IPS DF 4.7 (cell line): ENCODE results near the gene HMOX2.

Experiments
- DNase-seq: peaks from one replicate; pipeline ENCODE4 v3.0.0-alpha.2; 2013; ENCODE audit warnings: low spot score; ENCODE audit errors: extremely low read depth

HMOX2 gene

GRCh38 chr16:4463522-4464163, 12.6 kb upstream of the HMOX2 start:
- DNase-seq: no peak

- DNase-seq: no peak
Measured at GRCh38 chr16:4465977-4466779, 10.0 kb upstream of the HMOX2 start.

- DNase-seq: no peak
Measured at GRCh38 chr16:4467916-4468315, 8.3 kb upstream of the HMOX2 start.

- no peak for DNase-seq
Measured at GRCh38 chr16:4468972-4469371, 7.2 kb upstream of the HMOX2 start.

GRCh38 chr16:4471869-4472268, 4.3 kb upstream of the HMOX2 start:
- no peak for DNase-seq

- no peak for DNase-seq
Measured at GRCh38 chr16:4472880-4473279, 3.3 kb upstream of the HMOX2 start.

- DNase-seq: peak; percentile 75
Measured at GRCh38 chr16:4474192-4474961, 1.8 kb upstream of the HMOX2 start, which contains the start of gene NMRAL1. Gene NMRAL1, minus strand, starts transcription at chr16:4474625. Its CDS starts 493 bp downstream, at chr16:4474132.

- no peak for DNase-seq
Measured at GRCh38 chr16:4477966-4478365, 1.8 kb downstream of the HMOX2 start.

GRCh38 chr16:4481526-4481925, 5.3 kb downstream of the HMOX2 start:
- DNase-seq: no peak

- no peak for DNase-seq
Measured at GRCh38 chr16:4481963-4482362, 5.8 kb downstream of the HMOX2 start.

GRCh38 chr16:4486126-4486893, 10.1 kb downstream of the HMOX2 start:
- DNase-seq: no peak

- no peak for DNase-seq
Measured at GRCh38 chr16:4487955-4488498, 11.8 kb downstream of the HMOX2 start.

GRCh38 chr16:4488499-4488967, 12.3 kb downstream of the HMOX2 start:
- no peak for DNase-seq

- DNase-seq: no peak
Measured at GRCh38 chr16:4489030-4489429, 12.8 kb downstream of the HMOX2 start.

GRCh38 chr16:4491898-4492297, 15.7 kb downstream of the HMOX2 start:
- DNase-seq: no peak

GRCh38 chr16:4494746-4495490, 18.7 kb downstream of the HMOX2 start:
- DNase-seq: no peak

GRCh38 chr16:4495766-4496165, 19.6 kb downstream of the HMOX2 start:
- DNase-seq: no peak

GRCh38 chr16:4496305-4496704, 20.1 kb downstream of the HMOX2 start:
- DNase-seq: no peak

GRCh38 chr16:4498546-4499195, 22.5 kb downstream of the HMOX2 start:
- no peak for DNase-seq

GRCh38 chr16:4499196-4499555, 23.0 kb downstream of the HMOX2 start:
- DNase-seq: no peak
